ENCODE results near the gene CA11.

DNA sequence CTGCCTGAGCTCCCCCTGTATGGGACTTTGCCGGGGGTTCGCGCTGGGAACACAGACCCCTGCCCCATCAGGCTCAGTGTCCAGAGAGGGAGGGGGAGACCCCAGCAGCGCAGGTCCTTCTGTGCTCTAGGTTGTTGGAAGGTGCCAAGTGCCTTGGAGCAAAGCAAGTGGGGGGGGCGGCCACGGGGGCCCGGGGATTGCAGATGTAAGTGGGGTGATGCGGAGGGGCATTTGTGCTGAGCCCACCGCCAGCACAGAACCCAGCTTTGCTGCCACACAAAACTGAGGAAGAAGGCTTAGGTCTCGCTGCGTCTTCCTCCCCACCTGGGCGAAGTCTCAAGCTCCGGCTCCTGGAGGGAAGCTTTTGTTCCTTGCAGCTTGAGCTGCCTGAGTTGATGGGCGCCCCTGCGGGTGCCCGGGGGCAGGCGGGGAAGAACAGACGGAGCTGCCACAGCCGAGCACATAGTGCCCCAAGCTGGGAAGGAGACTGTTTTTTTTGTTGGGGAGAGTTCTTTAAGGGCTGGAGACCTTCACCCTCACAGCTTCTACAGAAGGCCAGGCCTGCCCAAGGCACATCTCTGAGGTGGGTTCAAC lies 28.3 kb upstream of the CA11 start:
- TF ChIP-seq SPI1 (IDR thresholded peaks at IDR 0.05; ENCODE audit: low read depth, low read length) (no peak), POLR2AphosphoS5 (IDR thresholded peaks at IDR 0.05; ENCODE audit: low read depth, low read length) (no peak), POLR2A (IDR thresholded peaks at IDR 0.05; ENCODE audit: low read depth, low read length) (no peak), TAF1 (IDR thresholded peaks at IDR 0.05; ENCODE audit: low read depth, low read length) (no peak), POU2F2 (IDR thresholded peaks at IDR 0.05; ENCODE audit: low read depth, low read length) (no peak), PAX5 (IDR thresholded peaks at IDR 0.05; ENCODE audit: insufficient read depth, low read length, severe bottlenecking) (no peak)

All from GM12891 (cell line).